Suprapubic skin (tissue), 3 donors: ENCODE data around the gene TF.
A peak's percentile ranks its signal among the peaks of the same experiment; 100 is the strongest.

Source experiments
- CTCF ChIP-seq, 2 donors: fragments of 200-600 bp in 1 of 2; fragments of 450-650 bp in 1 of 2; sonication (generic) in 1 of 2; IDR thresholded peaks; one replicate each; pipeline ENCODE4 v1.5.1; 2016 to 2019; ENCODE audit warnings: antibody characterized with exemption in 2 of 2, mild to moderate bottlenecking in 1 of 2, moderate library complexity in 1 of 2
- POLR2AphosphoS5 ChIP-seq, 3 donors: sonication (generic); formaldehyde crosslinking; IDR thresholded peaks; one replicate each; pipeline ENCODE4 v1.6.1; 2017; ENCODE audit warnings: antibody characterized with exemption in 3 of 3

- TF ChIP-seq CTCF (IDR thresholded peaks at IDR 0.05) (peak in 1 of 2 donors; percentile 2), POLR2AphosphoS5 (IDR thresholded peaks at IDR 0.05) (no peak)
These were observed 7.6 kb downstream of the TF start for GRCh38 chr3:133753779-133754164.
